H9 (cell line): ENCODE results near the gene BIN1. TPM values are rescaled to one million over a fixed set of nuclear protein-coding genes. Genes with fewer than 3 reads are reported as not detected.

ENCODE experiments used
- DNase-seq: peaks from one replicate; pipeline ENCODE4 v3.0.0-alpha.2; 2017
- H2AFZ ChIP-seq: one replicate; pipeline ENCODE4 v1.6.1; 2013; ENCODE audit warnings: mild to moderate bottlenecking, low read length, control low read depth, moderate library complexity
- H2AK5ac ChIP-seq: 2 replicates; pipeline ENCODE4 v1.6.1; 2013; ENCODE audit warnings: low read length, control low read depth, mixed read lengths; ENCODE audit not compliant: insufficient read length
- H2BK120ac ChIP-seq: one replicate; pipeline ENCODE4 v1.6.1; 2013; ENCODE audit warnings: low read depth, mild to moderate bottlenecking, low read length, control low read depth, inconsistent platforms; ENCODE audit not compliant: poor library complexity, severe bottlenecking
- H2BK12ac ChIP-seq: 2 replicates; pipeline ENCODE4 v1.6.1; 2013; ENCODE audit warnings: low read length, control low read depth, mixed read lengths, low read depth; ENCODE audit not compliant: insufficient read length
- H2BK15ac ChIP-seq: 2 replicates; pipeline ENCODE4 v1.6.1; 2013; ENCODE audit warnings: low read depth, low read length, control low read depth
- H2BK20ac ChIP-seq: one replicate; pipeline ENCODE4 v1.6.1; 2013; ENCODE audit warnings: low read depth, mild to moderate bottlenecking, low read length, control low read depth, inconsistent platforms; ENCODE audit not compliant: poor library complexity, severe bottlenecking
- H2BK5ac ChIP-seq: 2 replicates; pipeline ENCODE4 v1.6.1; 2013; ENCODE audit warnings: low read length, control low read depth, mixed read lengths; ENCODE audit not compliant: insufficient read length
- H3K14ac ChIP-seq: 2 replicates; pipeline ENCODE4 v1.6.1; 2013; ENCODE audit warnings: low read length, control low read depth; ENCODE audit not compliant: insufficient read depth
- H3K18ac ChIP-seq: 2 replicates; pipeline ENCODE4 v1.6.1; 2013; ENCODE audit warnings: low read depth, mild to moderate bottlenecking, mixed read lengths, low read length, control low read depth; ENCODE audit not compliant: insufficient read length
- H3K23ac ChIP-seq: 2 replicates; pipeline ENCODE4 v1.6.1; 2013; ENCODE audit warnings: low read length, control low read depth, mixed read lengths, low read depth; ENCODE audit not compliant: insufficient read length
- H3K23me2 ChIP-seq: 2 replicates; pipeline ENCODE4 v1.6.1; 2013; ENCODE audit warnings: low read depth, mild to moderate bottlenecking, mixed read lengths, low read length, control low read depth; ENCODE audit not compliant: insufficient read length, poor library complexity, severe bottlenecking
- H3K27ac ChIP-seq: 2 replicates; pipeline ENCODE4 v1.5.1; 2013; ENCODE audit warnings: low read length, control low read depth, mixed read lengths, low read depth; ENCODE audit not compliant: insufficient read length
- H3K27me3 ChIP-seq: 2 replicates; pipeline ENCODE4 v1.6.1; 2013; ENCODE audit warnings: low read length, control low read depth, inconsistent platforms; ENCODE audit not compliant: insufficient read depth
- H3K4ac ChIP-seq: 2 replicates; pipeline ENCODE4 v1.6.1; 2013; ENCODE audit warnings: low read depth, mild to moderate bottlenecking, control low read depth, inconsistent platforms, low read length, moderate library complexity
- H3K4me1 ChIP-seq: 2 replicates; pipeline ENCODE4 v1.6.1; 2013; ENCODE audit warnings: low read length, control low read depth, inconsistent platforms; ENCODE audit not compliant: insufficient read depth
- H3K4me2 ChIP-seq: 2 replicates; pipeline ENCODE4 v1.6.1; 2013; ENCODE audit warnings: low read length, control low read depth, mixed read lengths; ENCODE audit not compliant: insufficient read length, insufficient read depth
- H3K56ac ChIP-seq: 2 replicates; pipeline ENCODE4 v1.6.1; 2013; ENCODE audit warnings: low read depth, mild to moderate bottlenecking, mixed read lengths, low read length, control low read depth; ENCODE audit not compliant: insufficient read length
- H3K79me1 ChIP-seq: 2 replicates; pipeline ENCODE4 v1.6.1; 2013; ENCODE audit warnings: low read depth, mild to moderate bottlenecking, moderate library complexity, low read length, control low read depth, inconsistent platforms; ENCODE audit not compliant: insufficient read depth, poor library complexity, severe bottlenecking
- H3K79me2 ChIP-seq: 2 replicates; pipeline ENCODE4 v1.6.1; 2013; ENCODE audit warnings: low read length, control low read depth, inconsistent platforms; ENCODE audit not compliant: insufficient read depth
- H3K9ac ChIP-seq: 2 replicates; pipeline ENCODE4 v1.6.1; 2013; ENCODE audit warnings: low read length, control low read depth, mixed read lengths; ENCODE audit not compliant: insufficient read length; ENCODE audit errors: extremely low read depth
- H3K9me3 ChIP-seq: one replicate; pipeline ENCODE4 v1.6.1; 2013; ENCODE audit warnings: low read depth, low read length, inconsistent platforms; ENCODE audit not compliant: control insufficient read depth
- H3T11ph ChIP-seq: one replicate; pipeline ENCODE4 v1.6.1; 2013; ENCODE audit warnings: mild to moderate bottlenecking, low read length, control low read depth, inconsistent platforms
- H4K20me1 ChIP-seq: one replicate; pipeline ENCODE4 v1.6.1; 2013; ENCODE audit not compliant: control insufficient read depth, insufficient read length, insufficient read depth
- H4K5ac ChIP-seq: 2 replicates; pipeline ENCODE4 v1.6.1; 2013; ENCODE audit warnings: low read depth, mild to moderate bottlenecking, mixed read lengths, low read length, control low read depth; ENCODE audit not compliant: insufficient read length
- H4K8ac ChIP-seq: replicated peaks from 2 replicates; pipeline ENCODE4 v1.6.1; 2013; ENCODE audit warnings: low read length, control low read depth, mixed read lengths, low read depth; ENCODE audit not compliant: insufficient read length
- H4K91ac ChIP-seq: 2 replicates; pipeline ENCODE4 v1.6.1; 2013; ENCODE audit warnings: low read depth, mild to moderate bottlenecking, moderate library complexity, mixed read lengths, low read length, control low read depth; ENCODE audit not compliant: insufficient read length
- H3K27ac Mint-ChIP-seq, 3 experiments: 2 replicates in 2 of 3; 3 replicates in 1 of 3; pipeline ENCODE4 v1.8.0; 2020 to 2021; ENCODE audit warnings: mixed read lengths in 3 of 3, mild to moderate bottlenecking in 1 of 3, moderate library complexity in 1 of 3
- H3K27me3 Mint-ChIP-seq: 2 replicates; pipeline ENCODE4 v1.8.0; 2021; ENCODE audit warnings: low read depth, mild to moderate bottlenecking, moderate library complexity, mixed read lengths
- H3K36me3 Mint-ChIP-seq, 3 experiments: 2 replicates in 2 of 3; 3 replicates in 1 of 3; pipeline ENCODE4 v1.8.0; 2020 to 2021; ENCODE audit warnings: low read depth in 3 of 3, mixed read lengths in 3 of 3; ENCODE audit not compliant: insufficient read depth in 1 of 3
- H3K4me1 Mint-ChIP-seq, 2 experiments: 2 replicates each; pipeline ENCODE4 v1.8.0; 2020; ENCODE audit warnings: mixed read lengths in 2 of 2
- H3K4me3 Mint-ChIP-seq, 2 experiments: 2 replicates in 1 of 2; 3 replicates in 1 of 2; pipeline ENCODE4 v1.8.0; 2020 to 2021; ENCODE audit warnings: mild to moderate bottlenecking in 2 of 2, mixed read lengths in 2 of 2, moderate library complexity in 1 of 2
- H3K9me3 Mint-ChIP-seq, 2 experiments: 2 replicates in 1 of 2; 3 replicates in 1 of 2; pipeline ENCODE4 v1.8.0; 2020; ENCODE audit warnings: mild to moderate bottlenecking in 2 of 2, mixed read lengths in 2 of 2, moderate library complexity in 1 of 2
- WGBS: extraction: QIAGEN DNeasy Blood & Tissue Kit; methylation state at CpG from one replicate; pipeline ENCODE4 v1.1.7; 2013; ENCODE audit warnings: missing lambda C conversion rate, low lambda C conversion rate, mixed read lengths; ENCODE audit not compliant: insufficient read length; ENCODE audit errors: extremely low coverage; 5-methylcytosine and 5-hydroxymethylcytosine counted together
- total RNA-seq: library from RNA; stranded (reverse); gene quantifications from 2 replicates; pipeline ENCODE4 v1.2.1, GENCODE V29; 2021
- TF ChIP-seq, protein P1 (sequence below): fragments of 200-600 bp; sonication (generic); conservative IDR thresholded peaks from 3 replicates; pipeline ENCODE4 v1.8.0; 2021; ENCODE audit warnings: antibody characterized with exemption, mild to moderate bottlenecking

Gene BIN1
- total RNA-seq, 1 experiment from 2014 or later = 32.0 TPM

DNA sequence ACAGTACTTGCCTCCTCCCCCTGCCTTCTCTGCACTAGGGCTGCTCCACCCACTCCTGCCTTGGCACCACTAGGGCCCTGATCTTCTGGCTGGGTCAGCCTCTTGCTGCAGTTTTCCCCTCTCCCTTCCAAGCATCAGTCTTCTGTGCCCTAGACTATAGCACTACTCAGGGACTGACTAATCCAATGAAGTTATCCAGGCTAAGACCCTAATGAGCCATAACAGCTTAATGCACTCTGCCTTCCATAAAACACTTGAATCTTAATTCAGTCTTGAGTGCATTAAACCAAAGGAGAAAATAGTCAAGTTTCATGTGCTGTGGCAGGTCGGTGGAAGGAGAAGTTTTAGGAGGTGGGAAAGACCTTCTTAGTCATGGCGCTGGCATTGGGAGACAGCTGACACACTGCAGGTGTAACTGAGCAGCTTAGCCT lies 95.7 kb downstream of the BIN1 start:
- DNase-seq = no peak
- Mint-ChIP-seq H3K9me3 (no peaks in the 10 kb centered on the region), H3K4me3 (no peak overlapping the region), H3K36me3 (no peaks in the 10 kb centered on the region), H3K27ac (no peak overlapping the region), H3K27me3 (peaks cover 16% of the 10 kb centered on the region), H3K4me1 (peaks cover 8 to 12% of the 10 kb centered on the region in 2 experiments)
- Histone ChIP-seq H2AK5ac (no peak overlapping the region), H3K23ac (no peak overlapping the region), H3K9me3 (no peaks in the 10 kb centered on the region), H2BK12ac (no peak overlapping the region), H3T11ph (no peak overlapping the region), H3K4ac (no peak overlapping the region), H3K27ac (no peak overlapping the region), H4K5ac (no peak overlapping the region), H3K9ac (no peak overlapping the region), H3K23me2 (no peaks in the 10 kb centered on the region), H4K91ac (no peak overlapping the region), H3K79me1 (no peaks in the 10 kb centered on the region), H3K79me2 (no peaks in the 10 kb centered on the region), H3K4me2 (no peak overlapping the region), H2BK15ac (no peak overlapping the region), H4K8ac (no peak overlapping the region), H3K56ac (no peak overlapping the region), H4K20me1 (no peaks in the 10 kb centered on the region), H3K18ac (no peak overlapping the region), H2BK20ac (no peak overlapping the region), H3K14ac (no peak overlapping the region), H2BK120ac (no peak overlapping the region), H3K27me3 (no peaks in the 10 kb centered on the region), H2AFZ (no peak overlapping the region), H2BK5ac (no peak overlapping the region), H3K4me1 (no peaks in the 10 kb centered on the region)
- WGBS = no CpG with 5 or more reads among the region's 2 CpGs
- TF ChIP-seq, protein P1, sequence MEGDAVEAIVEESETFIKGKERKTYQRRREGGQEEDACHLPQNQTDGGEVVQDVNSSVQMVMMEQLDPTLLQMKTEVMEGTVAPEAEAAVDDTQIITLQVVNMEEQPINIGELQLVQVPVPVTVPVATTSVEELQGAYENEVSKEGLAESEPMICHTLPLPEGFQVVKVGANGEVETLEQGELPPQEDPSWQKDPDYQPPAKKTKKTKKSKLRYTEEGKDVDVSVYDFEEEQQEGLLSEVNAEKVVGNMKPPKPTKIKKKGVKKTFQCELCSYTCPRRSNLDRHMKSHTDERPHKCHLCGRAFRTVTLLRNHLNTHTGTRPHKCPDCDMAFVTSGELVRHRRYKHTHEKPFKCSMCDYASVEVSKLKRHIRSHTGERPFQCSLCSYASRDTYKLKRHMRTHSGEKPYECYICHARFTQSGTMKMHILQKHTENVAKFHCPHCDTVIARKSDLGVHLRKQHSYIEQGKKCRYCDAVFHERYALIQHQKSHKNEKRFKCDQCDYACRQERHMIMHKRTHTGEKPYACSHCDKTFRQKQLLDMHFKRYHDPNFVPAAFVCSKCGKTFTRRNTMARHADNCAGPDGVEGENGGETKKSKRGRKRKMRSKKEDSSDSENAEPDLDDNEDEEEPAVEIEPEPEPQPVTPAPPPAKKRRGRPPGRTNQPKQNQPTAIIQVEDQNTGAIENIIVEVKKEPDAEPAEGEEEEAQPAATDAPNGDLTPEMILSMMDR = no peak
